ENCODE measurements around the gene ARNT2. TPM values are rescaled to one million over a fixed set of nuclear protein-coding genes. Genes with fewer than 3 reads are reported as not detected.

The ARNT2 gene
- total and polyA plus RNA-seq, 4 experiments from 2014 or later = not detected

DNA sequence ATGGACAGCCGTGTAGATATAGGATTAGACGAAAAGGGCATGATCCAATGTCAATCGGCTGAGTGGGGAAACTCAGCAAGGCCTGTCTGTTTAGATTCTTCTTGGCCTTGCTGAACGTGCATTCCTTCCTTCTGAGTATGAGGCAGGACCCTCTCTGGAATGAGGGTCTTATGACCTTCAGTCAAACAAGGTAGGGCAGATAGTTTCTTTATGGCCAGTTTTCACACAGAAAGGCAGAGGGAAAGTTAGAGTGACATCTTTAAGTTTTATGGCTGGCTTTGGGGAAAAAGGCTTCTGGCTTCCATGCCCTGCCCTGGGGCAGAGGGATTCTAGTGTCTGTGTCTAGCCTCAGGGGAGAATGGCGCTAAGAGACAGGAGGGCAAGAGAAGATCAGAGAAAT, 29.7 kb downstream of the ARNT2 start:
- DNase-seq = no peak
- H3K4me3 Mint-ChIP-seq = no peak overlapping the region
- CTCF ChIA-PET (ENCODE audit: partially characterized antibody) = no interaction called here
- Histone ChIP-seq H3K27ac (ENCODE audit: low read depth, low read length) (no peak overlapping the region), H3K4me1 (ENCODE audit: insufficient read depth, low read length) (no peaks in the 10 kb centered on the region), H3K27me3 (ENCODE audit: insufficient read depth, low read length) (no peaks in the 10 kb centered on the region), H3K4me3 (ENCODE audit: low read length in 2 of 2) (no peak overlapping the region), H3K9me3 (ENCODE audit: control insufficient read depth in 1 of 2, low read length in 2 of 2) (no peaks in the 10 kb centered on the region), H3K36me3 (ENCODE audit: insufficient read depth, low read length) (no peaks in the 10 kb centered on the region)
- H3K27ac Mint-ChIP-seq = no peak overlapping the region
- H3K27me3 Mint-ChIP-seq = peaks cover 8 to 15% of the 10 kb centered on the region in 2 donors
- POLR2A ChIA-PET (ENCODE audit: partially characterized antibody) = no interaction called here
- H3K36me3 Mint-ChIP-seq = no peaks in the 10 kb centered on the region
- intact Hi-C loops (cut with micrococcal nuclease) = no loop called here
- H3K4me1 Mint-ChIP-seq = no peaks in the 10 kb centered on the region
- H3K9me3 Mint-ChIP-seq = peaks cover 0 to 2% (median 0%) of the 10 kb centered on the region in 8 donors

DNA sequence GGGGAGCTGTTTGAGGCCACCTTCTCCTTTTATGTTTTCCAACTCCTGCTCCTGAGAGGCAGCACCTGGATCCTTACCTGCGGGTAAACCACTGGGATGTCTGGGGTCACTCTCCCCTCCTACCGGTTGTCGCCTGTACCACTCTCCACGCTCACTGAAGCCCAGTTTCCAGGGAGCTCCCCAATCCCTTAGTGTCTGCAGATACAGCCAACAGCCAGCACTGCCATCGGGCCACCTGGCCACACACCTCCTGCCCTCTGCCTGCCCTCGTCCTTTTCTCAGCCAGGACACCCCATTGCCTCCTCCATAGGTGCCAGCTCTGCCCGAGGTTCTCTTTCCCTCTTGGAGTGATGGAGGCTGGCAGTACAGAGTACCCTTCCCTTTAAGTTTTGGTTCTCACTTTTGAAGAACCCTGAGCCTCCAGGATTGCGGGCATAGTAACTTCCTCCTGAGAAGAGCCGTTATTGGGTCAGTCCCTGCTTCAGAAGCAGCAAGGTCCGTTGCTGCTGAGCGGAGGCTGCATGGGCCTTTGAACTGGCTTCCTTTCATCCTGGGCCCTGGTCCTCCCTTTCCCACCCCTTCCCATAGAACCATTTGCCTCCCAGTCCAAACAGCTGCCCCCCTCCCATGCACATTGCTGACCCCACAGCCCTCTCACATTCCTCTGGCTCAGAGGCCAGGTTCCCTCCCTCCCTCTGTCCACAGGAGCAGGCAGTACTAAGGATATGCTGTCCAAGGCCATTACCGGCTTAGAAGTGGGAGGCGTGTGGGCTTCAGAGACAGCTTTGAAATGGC, 30.9 kb downstream of the ARNT2 start:
- Mint-ChIP-seq H3K9me3 (peaks cover 0 to 2% (median 0%) of the 10 kb centered on the region in 8 donors), H3K4me3 (no peak overlapping the region), H3K4me1 (no peaks in the 10 kb centered on the region), H3K36me3 (no peaks in the 10 kb centered on the region), H3K27me3 (peaks cover 13 to 14% of the 10 kb centered on the region in 2 donors), H3K27ac (no peak overlapping the region)
- Histone ChIP-seq H3K4me3 (ENCODE audit: low read length in 2 of 2) (no peak overlapping the region), H3K36me3 (ENCODE audit: insufficient read depth, low read length) (no peaks in the 10 kb centered on the region), H3K4me1 (ENCODE audit: insufficient read depth, low read length) (no peaks in the 10 kb centered on the region), H3K27me3 (ENCODE audit: insufficient read depth, low read length) (no peaks in the 10 kb centered on the region), H3K9me3 (ENCODE audit: control insufficient read depth in 1 of 2, low read length in 2 of 2) (no peaks in the 10 kb centered on the region), H3K27ac (ENCODE audit: low read depth, low read length) (no peak overlapping the region)
- intact Hi-C loops (cut with micrococcal nuclease) = no loop called here
- no peak for DNase-seq
- ChIA-PET CTCF (ENCODE audit: partially characterized antibody) (no interaction called here), POLR2A (ENCODE audit: partially characterized antibody) (no interaction called here)

DNA sequence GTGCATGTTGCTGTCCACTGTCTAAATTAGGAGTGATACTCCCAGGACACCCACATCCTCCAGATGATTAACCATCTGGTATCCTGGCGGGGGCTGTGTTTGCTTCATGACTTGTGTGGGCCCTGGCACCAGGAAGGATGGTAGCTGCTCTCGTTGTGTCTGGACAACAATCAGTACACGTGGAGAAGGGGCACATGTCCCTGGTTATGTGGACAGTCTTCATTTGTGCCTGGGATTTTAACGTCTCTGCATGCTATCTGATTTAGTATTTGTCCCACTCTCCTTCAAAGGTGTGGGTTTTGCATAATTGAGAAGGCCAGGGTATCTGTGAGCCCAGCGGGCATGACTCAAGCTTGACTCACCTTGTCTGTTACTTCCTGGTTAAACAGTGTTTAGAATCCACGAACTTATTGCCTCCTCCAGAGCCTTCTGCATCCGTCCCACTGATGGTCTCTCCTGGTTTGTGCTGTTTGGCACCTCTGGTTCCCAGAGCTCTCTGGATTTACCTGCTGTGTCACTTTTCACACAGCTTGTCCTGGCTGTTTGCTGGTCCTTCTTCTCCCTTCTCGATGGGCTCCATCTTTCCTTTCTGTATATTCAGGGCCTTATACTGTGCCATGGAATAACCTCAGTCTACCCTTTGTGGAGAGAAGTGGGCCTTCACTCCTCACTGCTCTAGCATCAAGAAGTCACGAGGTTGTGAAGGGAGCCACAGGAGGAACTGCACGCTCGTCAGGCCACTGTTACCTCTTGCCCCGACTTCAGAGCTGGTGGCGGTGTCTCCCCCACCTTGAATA, 32.5 kb downstream of the ARNT2 start:
- Histone ChIP-seq H3K36me3 (ENCODE audit: insufficient read depth, low read length) (no peaks in the 10 kb centered on the region), H3K4me1 (ENCODE audit: insufficient read depth, low read length) (no peaks in the 10 kb centered on the region), H3K4me3 (ENCODE audit: low read length in 2 of 2) (no peak overlapping the region), H3K27ac (ENCODE audit: low read depth, low read length) (no peak overlapping the region), H3K27me3 (ENCODE audit: insufficient read depth, low read length) (no peaks in the 10 kb centered on the region), H3K9me3 (ENCODE audit: control insufficient read depth in 1 of 2, low read length in 2 of 2) (no peaks in the 10 kb centered on the region)
- no peak for DNase-seq
- H3K36me3 Mint-ChIP-seq = no peaks in the 10 kb centered on the region
- H3K27me3 Mint-ChIP-seq = peaks cover 8 to 18% of the 10 kb centered on the region in 2 donors
- no peak overlapping the region for H3K27ac Mint-ChIP-seq
- H3K9me3 Mint-ChIP-seq = peaks cover 0 to 2% (median 0%) of the 10 kb centered on the region in 8 donors
- intact Hi-C loops (cut with micrococcal nuclease) = no loop called here
- POLR2A ChIA-PET (ENCODE audit: partially characterized antibody) = no interaction called here
- H3K4me3 Mint-ChIP-seq = no peak overlapping the region
- CTCF ChIA-PET (ENCODE audit: partially characterized antibody) = interaction anchor here (1.0 kb wide), 1 partner anchor 534 kb away, joined by 3 read pairs; no protein-coding TSS in a partner anchor
- no peaks in the 10 kb centered on the region for H3K4me1 Mint-ChIP-seq

DNA sequence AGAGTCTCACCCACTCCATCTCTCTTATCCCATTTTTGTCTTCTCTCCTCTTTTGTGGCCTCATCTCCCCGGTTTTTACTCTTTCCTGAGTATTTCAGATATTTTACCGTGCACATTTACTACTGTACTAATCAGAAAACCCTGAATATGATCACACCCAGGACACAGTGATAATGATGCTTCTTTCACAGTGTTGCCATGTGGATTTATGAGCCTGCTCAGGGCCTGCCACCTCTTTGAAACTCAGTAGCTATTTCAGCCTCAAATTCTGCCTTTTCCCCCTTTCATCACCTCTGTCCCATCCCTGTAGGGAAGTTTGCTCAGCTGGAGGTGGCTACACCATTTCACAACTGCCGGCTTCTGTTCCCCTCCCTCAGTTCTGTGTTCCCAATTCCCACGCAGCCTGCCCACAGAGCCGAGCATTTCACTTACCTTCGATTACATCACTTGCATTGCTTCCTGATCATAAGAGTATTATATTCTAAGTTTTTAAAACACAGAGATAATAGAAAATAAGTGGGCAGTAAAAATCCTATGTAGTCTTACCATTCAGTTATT, 33.2 kb downstream of the ARNT2 start:
- no peak for DNase-seq
- Histone ChIP-seq H3K27me3 (ENCODE audit: insufficient read depth, low read length) (no peaks in the 10 kb centered on the region), H3K36me3 (ENCODE audit: insufficient read depth, low read length) (no peaks in the 10 kb centered on the region), H3K27ac (ENCODE audit: low read depth, low read length) (no peak overlapping the region), H3K9me3 (ENCODE audit: control insufficient read depth in 1 of 2, low read length in 2 of 2) (no peaks in the 10 kb centered on the region), H3K4me1 (ENCODE audit: insufficient read depth, low read length) (no peaks in the 10 kb centered on the region), H3K4me3 (ENCODE audit: low read length in 2 of 2) (no peak overlapping the region)
- no peak overlapping the region for H3K4me3 Mint-ChIP-seq
- H3K36me3 Mint-ChIP-seq = no peaks in the 10 kb centered on the region
- H3K27ac Mint-ChIP-seq = no peak overlapping the region
- H3K9me3 Mint-ChIP-seq = peaks cover 0 to 2% (median 0%) of the 10 kb centered on the region in 8 donors
- H3K27me3 Mint-ChIP-seq = peaks cover 8 to 22% of the 10 kb centered on the region in 2 donors
- ChIA-PET CTCF (ENCODE audit: partially characterized antibody) (interaction anchor here (1.0 kb wide), 1 partner anchor 534 kb away, joined by 3 read pairs; no protein-coding TSS in a partner anchor), POLR2A (ENCODE audit: partially characterized antibody) (no interaction called here)
- H3K4me1 Mint-ChIP-seq = no peaks in the 10 kb centered on the region
- intact Hi-C loops (cut with micrococcal nuclease) = no loop called here

DNA sequence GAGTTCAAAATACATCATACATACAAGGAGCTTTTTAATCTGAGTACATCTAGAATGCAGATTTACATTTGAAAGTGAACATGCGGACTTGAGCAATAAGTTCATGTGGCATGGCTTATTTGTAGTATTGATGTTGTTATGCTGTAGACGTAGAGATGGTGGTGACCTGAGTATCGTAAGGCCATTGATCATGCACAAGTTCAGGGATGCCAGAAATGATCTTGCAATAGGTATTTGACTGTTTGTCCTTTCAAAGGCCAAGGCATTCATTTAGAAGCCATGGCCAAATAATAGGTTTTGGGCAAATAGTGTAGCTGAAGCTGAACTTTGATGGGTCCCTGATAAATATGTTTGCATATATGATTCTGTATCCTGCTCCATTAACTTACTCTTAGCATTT, 35.0 kb downstream of the ARNT2 start:
- H3K4me1 Mint-ChIP-seq = no peaks in the 10 kb centered on the region
- Histone ChIP-seq H3K27me3 (ENCODE audit: insufficient read depth, low read length) (no peaks in the 10 kb centered on the region), H3K36me3 (ENCODE audit: insufficient read depth, low read length) (no peaks in the 10 kb centered on the region), H3K9me3 (ENCODE audit: control insufficient read depth in 1 of 2, low read length in 2 of 2) (no peaks in the 10 kb centered on the region), H3K27ac (ENCODE audit: low read depth, low read length) (no peak overlapping the region), H3K4me3 (ENCODE audit: low read length in 2 of 2) (no peak overlapping the region), H3K4me1 (ENCODE audit: insufficient read depth, low read length) (no peaks in the 10 kb centered on the region)
- no peak for DNase-seq
- no peak overlapping the region for H3K27ac Mint-ChIP-seq
- peaks cover 6 to 22% of the 10 kb centered on the region in 2 donors for H3K27me3 Mint-ChIP-seq
- H3K4me3 Mint-ChIP-seq = no peak overlapping the region
- intact Hi-C loops (cut with micrococcal nuclease) = no loop called here
- peaks cover 0 to 2% (median 0%) of the 10 kb centered on the region in 8 donors for H3K9me3 Mint-ChIP-seq
- ChIA-PET CTCF (ENCODE audit: partially characterized antibody) (interaction anchor here (0.9 kb wide), 1 partner anchor 18 kb away, joined by 3 read pairs; no protein-coding TSS in a partner anchor), POLR2A (ENCODE audit: partially characterized antibody) (no interaction called here)
- no peaks in the 10 kb centered on the region for H3K36me3 Mint-ChIP-seq

DNA sequence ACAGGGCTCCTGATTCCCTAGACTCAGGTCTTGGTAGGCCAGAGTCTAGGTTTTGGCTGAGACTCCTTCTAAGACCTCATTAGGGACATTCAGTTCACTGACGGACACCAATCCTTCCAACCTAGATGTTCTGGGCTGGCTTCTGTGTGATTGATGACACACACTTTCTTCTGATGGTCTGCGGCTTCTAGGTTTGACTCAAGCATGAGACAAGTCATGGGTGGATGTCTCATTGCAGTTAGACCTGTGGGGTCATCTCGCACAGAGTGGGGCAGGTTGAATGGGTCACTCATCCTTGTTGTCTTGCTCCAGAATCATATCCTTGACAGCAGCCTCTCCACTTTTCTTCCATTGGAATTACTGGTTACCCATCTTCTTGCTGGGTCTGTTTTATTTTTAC, 35.8 kb downstream of the ARNT2 start:
- peaks cover 1 to 22% of the 10 kb centered on the region in 2 donors for H3K27me3 Mint-ChIP-seq
- H3K4me3 Mint-ChIP-seq = no peak overlapping the region
- Histone ChIP-seq H3K4me3 (ENCODE audit: low read length in 2 of 2) (no peak overlapping the region), H3K4me1 (ENCODE audit: insufficient read depth, low read length) (no peaks in the 10 kb centered on the region), H3K27me3 (ENCODE audit: insufficient read depth, low read length) (no peaks in the 10 kb centered on the region), H3K36me3 (ENCODE audit: insufficient read depth, low read length) (no peaks in the 10 kb centered on the region), H3K9me3 (ENCODE audit: control insufficient read depth in 1 of 2, low read length in 2 of 2) (no peaks in the 10 kb centered on the region), H3K27ac (ENCODE audit: low read depth, low read length) (no peak overlapping the region)
- ChIA-PET POLR2A (ENCODE audit: partially characterized antibody) (no interaction called here), CTCF (ENCODE audit: partially characterized antibody) (no interaction called here)
- DNase-seq = no peak
- H3K9me3 Mint-ChIP-seq = peaks cover 0 to 1% (median 0%) of the 10 kb centered on the region in 8 donors
- no peaks in the 10 kb centered on the region for H3K36me3 Mint-ChIP-seq
- no peak overlapping the region for H3K27ac Mint-ChIP-seq
- no peaks in the 10 kb centered on the region for H3K4me1 Mint-ChIP-seq
- intact Hi-C loops (cut with micrococcal nuclease) = no loop called here

DNA sequence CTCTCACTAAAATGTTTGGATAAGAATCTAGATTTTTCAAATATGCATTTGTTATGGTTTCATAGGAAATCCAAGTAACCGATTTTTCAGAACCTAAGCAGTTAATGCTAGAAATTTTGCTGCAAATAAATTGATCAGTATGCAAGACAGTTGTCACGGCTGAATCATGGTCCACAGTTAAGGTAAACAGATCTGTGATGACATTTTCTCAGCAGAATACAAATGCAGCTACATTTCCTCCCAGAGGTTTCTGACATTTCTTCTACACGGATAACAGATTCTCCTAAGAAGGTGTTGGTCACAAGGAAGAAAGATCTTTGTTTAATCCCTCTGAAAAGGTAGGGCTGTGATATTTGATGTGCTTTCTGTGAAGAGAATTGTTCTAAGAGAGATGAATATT, 36.9 kb downstream of the ARNT2 start:
- no peak overlapping the region for H3K4me3 Mint-ChIP-seq

More for the DNA sequence above, 36.9 kb downstream of the ARNT2 start:
- Histone ChIP-seq H3K4me3 (ENCODE audit: low read length in 2 of 2) (no peak overlapping the region), H3K9me3 (ENCODE audit: control insufficient read depth in 1 of 2, low read length in 2 of 2) (no peaks in the 10 kb centered on the region), H3K27me3 (ENCODE audit: insufficient read depth, low read length) (no peaks in the 10 kb centered on the region), H3K4me1 (ENCODE audit: insufficient read depth, low read length) (no peaks in the 10 kb centered on the region), H3K36me3 (ENCODE audit: insufficient read depth, low read length) (no peaks in the 10 kb centered on the region), H3K27ac (ENCODE audit: low read depth, low read length) (no peak overlapping the region)
- Mint-ChIP-seq H3K36me3 (no peaks in the 10 kb centered on the region), H3K9me3 (no peaks in the 10 kb centered on the region), H3K27me3 (peaks cover 1 to 22% of the 10 kb centered on the region in 2 donors), H3K27ac (no peak overlapping the region), H3K4me1 (no peaks in the 10 kb centered on the region)
- POLR2A ChIA-PET (ENCODE audit: partially characterized antibody) = no interaction called here
- CTCF ChIA-PET (ENCODE audit: partially characterized antibody) = no interaction called here
- intact Hi-C loops (cut with micrococcal nuclease) = no loop called here
- no peak for DNase-seq
